HG02885 (cell line): ENCODE results near the gene LHPP.
"Not testable (repeated sequence)": the region's sequence is repeated elsewhere in the genome, so short reads cannot be mapped to it uniquely, and the experiment has no call there.

ENCODE experiments used
- ATAC-seq: cut with Tn5 transposase; IDR thresholded peaks from one replicate; pipeline ENCODE4 v1.9.1; 2021; ENCODE audit warnings: mild to moderate bottlenecking; ENCODE audit not compliant: unreplicated experiment, poor library complexity

The LHPP gene

DNA sequence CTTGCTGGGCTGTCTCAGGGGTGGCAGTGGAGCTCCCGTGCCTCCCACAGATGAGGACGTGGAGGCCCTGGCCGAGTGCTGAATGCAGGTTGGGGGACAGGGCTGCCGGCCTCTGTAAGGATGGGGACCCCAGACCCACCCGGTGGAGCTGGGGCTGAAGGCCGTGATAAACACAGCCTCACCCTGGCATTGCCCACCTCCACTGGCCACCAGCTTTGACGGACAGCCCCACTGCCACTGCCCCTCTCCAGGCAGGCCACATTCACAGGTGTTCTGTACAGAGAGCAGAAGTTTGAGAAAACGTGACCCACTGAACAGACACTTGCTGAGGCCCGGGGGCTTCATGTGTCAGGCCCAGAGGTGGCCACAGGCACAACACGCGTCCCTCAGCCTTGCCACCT, 126.2 kb downstream of the LHPP start:
- ATAC-seq = no peak

DNA sequence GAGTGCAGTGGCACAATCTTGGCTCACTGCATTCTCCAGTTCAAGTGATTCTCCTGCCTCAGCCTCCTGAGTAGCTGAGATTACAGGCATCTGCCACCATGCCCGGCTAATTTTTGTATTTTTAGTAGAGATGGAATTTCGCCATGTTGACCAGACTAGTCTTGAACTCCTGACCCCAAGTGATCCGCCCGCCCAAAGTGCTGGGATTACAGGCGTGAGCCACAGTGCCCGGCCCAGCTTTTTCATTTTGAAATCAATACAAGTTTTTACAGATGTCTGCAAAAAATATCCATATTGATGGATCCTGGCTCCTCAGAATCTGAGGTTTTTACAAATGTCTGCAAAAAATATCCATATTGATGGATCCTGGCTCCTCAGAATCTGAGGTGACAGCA, 126.7 kb downstream of the LHPP start:
- ATAC-seq = not testable (repeated sequence)

DNA sequence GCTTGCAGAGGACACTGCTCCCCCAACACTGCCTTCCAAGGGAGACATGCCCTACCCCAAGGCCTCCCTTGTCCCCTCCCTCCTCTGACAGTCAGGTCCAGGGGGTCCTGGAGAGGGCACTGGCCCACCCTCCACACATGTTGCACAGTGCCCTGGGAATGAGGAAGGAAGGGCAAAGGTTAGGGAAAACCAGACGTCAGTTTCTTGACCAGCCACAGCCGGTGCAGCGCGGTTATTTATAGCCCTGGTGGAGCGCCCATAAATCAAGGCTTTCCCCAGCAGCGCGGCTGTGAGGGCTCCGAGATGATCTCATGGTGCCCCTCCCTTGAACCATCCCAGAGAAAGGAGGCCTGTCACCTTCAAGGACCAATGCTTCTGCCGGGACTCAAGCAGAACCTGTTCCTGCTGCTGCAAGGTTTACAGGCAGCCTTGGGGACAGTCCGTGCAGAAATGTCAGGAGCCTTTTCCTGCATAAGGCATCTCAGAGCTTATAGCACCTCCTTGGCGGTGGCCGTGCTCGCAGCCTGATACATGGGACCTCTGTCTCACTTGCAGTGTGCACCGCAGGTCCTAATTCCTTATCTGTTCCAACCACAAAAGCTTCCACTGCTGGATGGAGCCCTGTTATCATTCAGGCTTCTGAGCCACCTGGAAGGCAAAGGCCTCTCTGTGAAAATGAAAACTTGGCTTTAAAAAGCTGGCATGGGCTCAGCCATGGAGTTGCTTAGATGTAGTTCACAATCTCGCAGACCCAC, 127.3 kb downstream of the LHPP start:
- ATAC-seq = no peak

DNA sequence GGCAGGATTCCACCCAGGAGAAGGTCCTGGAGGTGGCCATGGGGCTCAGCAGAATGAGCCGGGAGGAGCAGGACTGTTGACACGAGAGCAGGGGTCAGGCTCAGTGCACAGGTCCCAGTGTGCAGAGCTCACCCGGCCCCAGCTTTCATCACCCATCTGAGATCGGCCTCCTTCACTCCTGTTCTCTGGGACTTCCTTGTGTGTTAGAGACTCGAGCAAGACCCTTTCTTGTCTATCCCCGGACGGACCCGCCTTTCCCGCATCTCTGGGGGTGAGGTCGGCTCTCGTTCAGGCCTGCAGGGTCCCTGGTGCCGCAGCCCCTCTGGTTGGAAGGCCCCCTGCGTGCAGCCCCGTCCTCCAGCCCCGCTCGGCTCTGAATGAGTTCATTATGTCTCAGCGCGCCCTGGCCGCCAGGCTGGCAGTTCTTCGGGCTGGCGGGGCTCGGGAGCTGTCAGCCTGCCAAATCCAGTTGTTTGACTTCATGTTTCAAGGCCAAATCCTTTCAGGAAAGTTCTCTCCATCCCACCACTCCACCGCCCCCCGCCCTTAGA, 127.9 kb downstream of the LHPP start:
- no peak for ATAC-seq

DNA sequence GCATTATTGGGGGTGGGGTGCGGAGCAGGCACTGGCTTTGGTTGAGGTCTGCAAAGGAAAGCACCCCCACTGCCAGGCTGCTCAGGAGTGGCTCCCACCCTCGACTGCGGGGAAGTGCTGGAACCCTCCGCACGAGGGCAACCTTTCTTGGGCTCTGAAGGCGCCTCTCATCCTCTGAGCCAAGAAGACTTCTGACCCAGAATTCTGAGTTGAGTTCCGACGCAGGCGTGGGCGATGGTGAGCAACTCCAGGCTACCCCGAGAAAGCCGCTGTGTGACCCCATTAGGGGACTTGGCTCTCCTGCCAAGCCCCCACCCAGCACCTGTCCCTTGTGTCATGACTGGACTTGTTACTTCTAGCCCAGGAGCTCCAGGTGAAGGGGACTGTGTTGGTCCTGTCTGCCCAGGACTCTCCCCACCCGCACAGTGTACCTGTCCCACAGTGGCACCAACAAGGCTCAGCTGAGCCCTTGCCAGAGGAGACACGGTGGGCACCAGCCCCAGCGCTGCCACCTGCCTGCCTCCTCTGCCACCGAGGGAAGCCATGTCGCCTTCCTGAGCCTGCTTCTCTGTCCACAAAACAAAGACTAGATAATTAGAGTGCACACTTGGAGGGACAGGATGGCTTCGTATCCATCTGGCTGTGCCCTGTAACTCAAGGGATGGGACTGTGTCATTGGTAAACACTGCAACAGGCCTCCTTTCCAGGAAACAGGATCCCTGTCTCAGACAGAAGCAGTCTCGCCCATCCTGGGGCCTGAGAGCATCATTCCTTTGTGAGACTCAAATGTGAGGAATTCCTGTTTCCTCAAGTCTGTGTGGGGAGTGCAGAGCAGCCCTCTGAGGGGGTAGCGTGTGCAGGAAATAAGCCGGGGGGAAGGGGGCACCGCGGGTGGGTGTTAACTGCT, 128.8 kb downstream of the LHPP start:
- no peak for ATAC-seq

DNA sequence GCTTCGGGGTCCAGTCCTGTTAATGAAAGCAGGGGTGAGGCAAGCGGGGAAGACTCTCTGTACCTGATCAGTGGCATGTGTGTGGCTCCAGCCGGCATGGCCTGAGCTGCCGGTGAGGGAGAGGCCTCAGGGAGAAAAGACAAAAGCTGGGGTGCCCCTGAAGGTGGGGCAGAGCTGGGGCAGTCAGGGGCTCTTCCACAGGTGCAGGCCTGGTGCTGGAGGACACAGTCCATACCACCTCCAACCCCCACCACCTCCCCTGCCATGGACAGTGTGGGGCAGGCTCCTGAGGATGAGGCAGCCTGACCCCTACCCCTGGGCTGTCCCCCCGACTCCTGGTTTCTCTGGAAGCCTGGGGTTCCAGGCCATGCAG, 129.5 kb downstream of the LHPP start:
- no peak for ATAC-seq

DNA sequence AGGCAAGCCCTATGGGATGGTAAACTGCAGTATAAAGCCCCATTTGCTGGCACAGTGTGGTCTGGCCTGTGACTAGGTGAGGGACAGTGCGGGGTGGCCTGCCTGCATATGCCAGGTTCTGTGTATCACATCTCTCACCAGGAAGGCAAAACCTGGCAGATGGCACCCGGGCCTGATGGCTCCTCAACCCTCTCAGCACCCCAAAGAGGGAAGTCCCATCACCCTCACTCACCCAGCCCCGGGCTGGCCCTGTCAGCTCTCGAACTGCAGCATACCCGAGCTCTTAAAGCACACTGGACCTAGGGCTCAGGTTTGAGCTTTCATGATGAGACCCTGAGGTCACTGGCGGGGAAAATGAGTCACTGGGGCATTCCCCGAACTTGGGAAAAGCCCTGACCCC, 130.5 kb downstream of the LHPP start:
- no peak for ATAC-seq

DNA sequence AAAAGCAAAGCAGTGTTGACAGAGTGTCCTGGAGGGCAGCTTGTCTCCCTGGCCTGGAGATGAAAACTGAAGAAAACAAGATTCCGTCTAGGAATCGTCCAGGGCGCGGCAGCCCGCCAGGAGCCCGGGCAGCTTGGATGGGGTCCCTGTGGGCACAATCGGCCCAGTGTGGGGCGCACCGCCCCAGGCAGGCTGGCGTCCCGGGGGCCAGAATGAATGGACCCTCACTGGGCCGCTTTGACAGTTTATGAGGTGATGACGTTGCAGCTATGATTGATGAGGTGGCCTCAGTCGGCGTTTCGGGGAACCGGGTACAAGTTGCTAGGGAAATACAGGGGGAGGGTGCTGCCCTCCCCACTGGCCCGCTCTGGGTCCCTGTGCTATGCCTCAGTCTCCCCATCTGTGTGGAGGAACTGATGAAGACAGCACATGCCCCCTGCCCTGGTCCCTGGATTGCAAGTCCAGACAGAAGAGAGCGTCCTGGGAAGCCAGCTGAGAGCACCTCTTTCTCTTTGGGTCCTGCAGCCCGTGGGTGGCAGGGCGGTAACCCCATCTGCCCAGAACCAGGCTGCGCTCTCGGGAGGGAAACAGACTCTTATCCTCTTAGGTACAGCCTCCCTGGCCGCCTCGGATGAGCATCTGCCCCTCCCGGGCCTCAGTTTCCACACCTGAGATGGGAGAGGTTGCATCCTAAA, 131.3 kb downstream of the LHPP start:
- ATAC-seq = no peak

DNA sequence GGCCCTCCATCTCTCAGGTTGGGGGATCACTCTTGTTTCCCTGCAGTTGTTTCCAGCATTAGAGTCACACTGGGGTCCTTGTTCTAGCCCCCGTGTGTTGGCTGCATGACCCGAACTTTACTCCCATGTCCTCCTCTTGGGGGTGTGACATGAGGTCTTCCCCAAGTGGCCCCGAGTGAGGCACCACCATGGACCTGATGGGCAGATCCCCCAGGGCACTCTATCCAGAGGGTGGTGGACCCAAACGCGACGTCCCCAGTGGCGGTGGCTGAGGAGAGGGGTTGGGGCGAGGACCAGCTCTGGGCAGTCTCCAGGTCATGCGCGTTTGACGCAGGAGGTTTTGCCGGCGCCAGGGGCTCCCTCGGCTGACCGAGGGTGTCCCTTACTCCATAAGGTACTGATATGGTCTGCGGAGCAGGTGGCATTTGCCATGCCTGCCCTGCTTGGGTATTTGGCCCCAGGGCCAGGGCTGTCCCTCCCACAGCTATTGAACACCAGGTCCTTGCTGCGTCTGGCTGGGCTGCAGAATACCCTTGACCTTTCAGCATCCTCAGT, 131.9 kb downstream of the LHPP start:
- no peak for ATAC-seq

DNA sequence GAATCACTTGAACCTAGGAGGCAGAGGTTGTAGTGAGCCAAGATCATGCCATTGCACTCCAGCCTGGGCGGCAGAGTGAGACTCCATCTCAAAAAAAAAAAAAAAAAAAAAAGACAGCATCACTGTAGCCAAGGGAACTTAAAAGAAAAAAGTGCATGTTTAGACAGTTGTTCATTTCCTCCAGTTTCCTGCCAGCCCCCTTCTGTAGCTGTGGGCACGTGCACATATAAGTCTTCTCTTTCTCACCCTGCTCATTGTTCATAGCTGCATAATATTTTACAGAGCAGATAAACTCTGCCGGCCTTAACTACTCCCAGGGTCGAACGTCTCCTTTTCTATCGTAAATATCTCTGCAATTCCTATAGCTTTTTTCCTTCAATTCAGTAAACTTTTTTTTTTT, 132.6 kb downstream of the LHPP start:
- ATAC-seq = no peak

DNA sequence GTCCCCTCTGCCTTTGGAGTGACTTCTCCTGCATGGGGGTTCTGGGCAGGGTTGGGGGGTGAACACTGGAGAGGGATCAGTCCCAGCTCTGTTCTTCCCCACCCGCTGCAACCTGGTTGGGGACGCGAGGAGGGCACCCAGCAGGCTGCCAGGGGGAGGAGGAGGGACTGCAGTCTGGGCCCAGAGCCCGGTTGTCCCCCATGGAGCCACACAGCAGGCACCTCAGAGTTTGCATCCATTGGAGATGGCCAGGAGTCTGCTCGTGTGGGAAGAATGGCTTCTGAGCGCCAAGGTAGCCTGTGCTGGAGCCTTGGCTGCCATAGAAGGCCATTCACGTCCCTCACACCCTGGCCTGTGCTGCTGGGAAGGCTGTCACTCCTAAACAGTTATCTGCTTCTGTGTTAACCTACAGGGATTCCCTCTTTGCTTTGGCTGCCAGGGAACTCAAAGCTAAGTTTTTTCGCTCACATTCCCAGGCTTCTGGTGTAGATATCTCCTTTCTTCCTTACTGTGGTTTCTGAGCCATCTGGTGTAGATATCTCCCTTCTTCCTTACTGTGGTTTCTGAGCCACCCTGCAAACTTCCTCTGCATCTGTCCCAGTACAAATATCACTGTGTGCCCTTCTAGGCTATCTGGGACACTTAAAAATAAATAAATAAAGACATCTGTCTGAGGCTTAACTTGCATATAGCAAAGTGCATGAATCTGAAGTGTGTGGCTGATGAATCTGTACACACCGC, 133.7 kb downstream of the LHPP start:
- no peak for ATAC-seq

DNA sequence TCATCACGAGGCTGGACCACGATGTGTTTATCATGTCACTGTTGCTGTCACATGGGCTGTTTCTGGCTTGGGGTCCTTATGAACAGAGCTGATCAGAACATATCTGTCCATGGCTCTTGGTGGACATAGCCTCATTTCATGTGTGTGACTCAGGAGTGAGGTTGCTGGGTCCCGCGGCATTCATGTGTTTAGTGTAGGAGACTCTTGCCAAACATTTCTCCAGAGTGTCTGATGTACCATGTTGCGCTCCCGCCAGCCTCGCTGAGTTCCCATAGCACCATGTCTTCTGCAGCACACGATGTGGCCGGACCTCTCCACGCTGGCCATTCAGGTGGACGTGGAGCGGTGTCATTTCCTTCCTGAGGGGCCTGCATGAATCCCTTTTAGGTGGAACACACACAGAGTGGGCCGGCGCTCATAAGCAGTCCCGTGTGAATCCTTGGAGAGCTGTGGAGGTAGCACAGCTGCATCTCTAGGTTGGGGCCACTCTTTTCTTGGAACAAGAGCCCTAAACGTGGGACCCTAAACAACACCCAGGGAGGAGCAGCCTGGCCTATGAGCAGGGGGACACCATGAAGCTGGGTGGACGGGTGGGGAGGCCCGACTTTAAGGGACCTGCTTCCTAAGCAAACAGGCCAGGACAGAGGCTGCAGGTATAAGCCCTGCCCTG, 134.6 kb downstream of the LHPP start:
- no peak for ATAC-seq

DNA sequence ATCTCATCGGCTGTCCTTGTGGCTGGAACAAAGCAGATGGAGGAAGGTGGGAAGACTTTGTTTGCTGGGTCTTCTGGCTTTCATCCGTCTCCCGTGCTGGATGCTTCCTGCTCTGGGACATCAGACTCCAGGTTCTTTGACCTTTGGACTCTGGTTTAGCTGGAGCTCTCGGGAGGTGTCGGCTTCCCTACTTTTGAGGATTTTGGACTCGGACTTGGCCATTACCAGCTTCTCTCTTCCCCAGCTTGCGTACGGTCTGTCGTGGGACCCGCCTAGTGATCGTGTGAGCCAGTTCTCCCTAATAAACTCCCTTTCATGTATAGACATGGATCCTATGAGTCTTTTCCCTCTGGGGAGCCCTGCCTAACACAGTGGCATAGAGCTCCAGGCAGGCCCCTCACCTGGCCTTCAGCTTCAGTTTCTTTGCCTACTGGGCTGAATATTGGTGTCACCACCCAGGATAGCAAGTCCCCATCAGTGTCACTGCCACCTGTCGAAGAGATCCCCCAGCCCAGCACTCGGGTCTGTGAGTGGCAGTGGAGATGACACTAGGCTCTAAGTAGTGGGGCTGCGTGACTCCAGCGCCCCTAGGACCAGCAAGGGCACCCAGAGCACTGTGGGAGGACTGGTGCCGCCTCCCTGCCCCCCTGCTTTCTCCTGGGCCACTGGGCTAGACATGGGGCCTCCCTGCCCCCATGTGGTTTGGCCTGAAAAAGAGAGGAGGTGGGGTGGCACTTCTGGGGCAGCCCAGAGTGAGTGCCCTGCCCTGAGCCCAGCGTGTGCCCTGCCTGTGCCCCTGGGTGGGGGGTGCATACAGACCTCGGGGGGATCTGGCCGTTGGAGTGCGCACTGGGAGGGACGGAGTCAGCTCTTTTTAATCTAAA, 135.6 kb downstream of the LHPP start:
- ATAC-seq = no peak

DNA sequence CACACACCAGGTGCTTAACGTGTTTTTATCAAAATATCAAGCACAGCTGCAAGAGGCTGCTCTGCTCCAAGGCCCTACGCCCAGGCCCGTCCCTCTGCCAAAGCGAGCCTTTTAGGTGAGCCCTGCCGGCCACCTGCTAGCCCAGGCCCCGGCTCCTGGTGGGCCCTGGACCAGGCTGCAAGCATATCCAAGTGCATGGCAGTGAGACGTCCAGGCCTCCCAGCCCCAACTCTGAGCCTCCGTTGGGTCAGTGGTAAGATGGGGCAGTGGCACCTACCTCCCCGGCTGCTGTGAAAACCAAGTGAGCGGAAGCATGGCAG, 136.2 kb downstream of the LHPP start:
- ATAC-seq = no peak

DNA sequence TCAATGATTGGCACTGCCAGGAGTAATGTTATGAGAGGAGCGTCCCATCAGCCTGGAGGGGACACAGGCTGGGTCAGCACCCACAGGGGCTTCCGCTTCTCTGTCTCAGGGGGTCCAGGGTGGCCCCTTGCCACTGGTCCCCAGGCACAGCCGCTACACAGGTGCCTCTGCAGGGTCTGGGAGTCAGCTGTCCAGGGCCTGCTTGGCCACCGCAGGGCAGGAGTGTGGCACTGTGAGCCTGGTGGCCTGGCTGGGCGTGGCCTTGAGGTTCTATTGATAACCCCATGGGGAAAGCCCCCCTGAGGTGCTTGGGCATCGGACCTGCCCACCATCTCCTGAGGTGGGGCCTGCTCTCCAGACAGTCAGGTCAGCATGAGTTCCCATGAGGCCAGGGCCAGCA, 136.6 kb downstream of the LHPP start:
- ATAC-seq = no peak

DNA sequence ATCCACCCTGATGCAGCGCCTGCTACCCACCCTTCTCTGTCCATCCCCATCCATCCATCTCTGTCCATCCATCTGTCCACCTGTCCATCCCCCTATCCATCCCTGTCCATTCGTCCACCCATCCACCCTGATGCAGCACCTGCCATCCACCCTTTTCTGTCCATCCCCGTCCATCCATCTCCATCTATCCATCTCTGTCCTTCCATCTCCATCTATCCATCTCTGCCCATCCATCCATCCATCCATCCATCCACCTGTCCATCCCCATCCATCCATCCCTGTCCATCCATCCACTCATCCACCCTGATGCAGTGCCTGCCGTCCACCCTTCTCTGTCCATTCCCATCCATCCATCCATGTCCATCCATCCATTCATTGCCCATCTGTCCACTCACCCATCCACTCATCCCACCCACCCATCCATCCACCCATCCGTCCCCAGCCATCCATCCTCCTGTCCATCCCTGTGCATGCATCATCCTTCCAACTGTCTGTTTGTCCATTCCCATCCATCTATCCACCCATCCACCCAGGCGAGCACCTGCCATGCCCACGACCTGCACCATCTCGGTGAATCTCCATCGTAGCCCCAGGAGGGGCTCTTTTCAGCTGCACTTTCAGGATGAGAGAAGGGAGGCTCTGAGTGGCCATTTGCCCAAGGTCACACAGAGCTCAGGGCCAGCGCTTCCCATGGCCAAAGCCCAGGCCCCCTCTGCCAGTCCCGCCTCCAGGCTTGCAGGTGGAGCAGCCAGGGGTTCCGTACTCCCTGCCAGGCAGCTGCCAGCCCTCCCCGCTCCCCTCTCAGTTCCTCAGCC, 137.4 kb downstream of the LHPP start:
- ATAC-seq = no peak

DNA sequence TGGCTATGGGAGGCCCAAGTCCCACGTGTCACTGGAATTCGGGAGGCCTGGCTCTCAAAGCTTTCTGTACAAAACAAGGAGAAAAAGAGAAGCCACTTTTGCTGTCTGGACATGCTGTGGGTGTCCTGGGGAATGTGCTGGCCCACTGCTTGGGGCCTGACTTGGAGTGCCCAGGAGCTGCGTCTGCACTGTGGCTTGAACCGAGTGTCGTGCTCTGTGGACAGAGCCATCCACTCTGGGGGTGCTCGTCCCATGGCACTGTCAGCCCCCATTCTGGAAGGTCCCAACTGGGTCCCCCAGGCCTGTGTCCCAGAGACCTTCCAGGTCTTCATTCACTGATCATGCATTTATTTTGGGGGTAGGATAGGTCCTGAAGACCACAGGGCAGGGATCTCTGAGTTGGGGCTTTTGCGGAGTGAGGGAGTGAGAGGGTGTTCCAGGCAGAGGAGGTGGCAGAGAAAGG, 138.0 kb downstream of the LHPP start:
- no peak for ATAC-seq
